Hepatocyte (in vitro differentiated cells): ENCODE data around the gene SLC9A8. TPM values are rescaled to one million over a fixed set of nuclear protein-coding genes. Genes with fewer than 3 reads are reported as not detected.

Experiments
- DNase-seq: peaks from one replicate; pipeline ENCODE4 v3.0.0-alpha.2; 2016; ENCODE audit warnings: low spot score
- H2AFZ ChIP-seq: fragments of 200-600 bp; sonication (generic); 2 replicates; pipeline ENCODE4 v1.6.0; 2016; ENCODE audit warnings: antibody characterized with exemption, mild to moderate bottlenecking
- H3K27ac ChIP-seq: fragments of 200-600 bp; sonication (generic); 2 replicates; pipeline ENCODE4 v1.5.1; 2016; ENCODE audit warnings: mild to moderate bottlenecking
- H3K27me3 ChIP-seq: fragments of 200-600 bp; sonication (generic); 2 replicates; pipeline ENCODE4 v1.6.1; 2016
- H3K36me3 ChIP-seq: fragments of 200-600 bp; sonication (generic); replicated peaks from 2 replicates; pipeline ENCODE4 v1.5.1; 2016; ENCODE audit warnings: low read depth; ENCODE audit not compliant: insufficient read depth
- H3K4me1 ChIP-seq: fragments of 200-600 bp; sonication (generic); 2 replicates; pipeline ENCODE4 v1.5.1; 2016; ENCODE audit warnings: mild to moderate bottlenecking, moderate library complexity; ENCODE audit not compliant: insufficient read depth
- H3K4me2 ChIP-seq: fragments of 200-600 bp; sonication (generic); 2 replicates; pipeline ENCODE4 v1.6.0; 2016
- H3K4me3 ChIP-seq: fragments of 200-600 bp; sonication (generic); 2 replicates; pipeline ENCODE4 v1.5.1; 2016; ENCODE audit warnings: mild to moderate bottlenecking
- H3K79me2 ChIP-seq: fragments of 200-600 bp; sonication (generic); 2 replicates; pipeline ENCODE4 v1.6.0; 2017; ENCODE audit warnings: mild to moderate bottlenecking
- H3K9me2 ChIP-seq: fragments of 200-600 bp; sonication (generic); replicated peaks from 2 replicates; pipeline ENCODE4 v1.6.0; 2017; ENCODE audit warnings: mild to moderate bottlenecking; ENCODE audit not compliant: insufficient read depth
- H3K9me3 ChIP-seq: fragments of 200-600 bp; sonication (generic); 2 replicates; pipeline ENCODE4 v1.5.1; 2016; ENCODE audit warnings: low read depth, mild to moderate bottlenecking
- H4K20me1 ChIP-seq: fragments of 200-600 bp; sonication (generic); 2 replicates; pipeline ENCODE4 v1.6.0; 2016; ENCODE audit warnings: mild to moderate bottlenecking; ENCODE audit not compliant: insufficient read depth, poor library complexity, severe bottlenecking
- CTCF ChIP-seq: fragments of 200-600 bp; sonication (generic); IDR thresholded peaks from 2 replicates; pipeline ENCODE4 v1.5.1; 2016; ENCODE audit warnings: antibody characterized with exemption, mild to moderate bottlenecking; ENCODE audit not compliant: poor library complexity
- EZH2 ChIP-seq: fragments of 200-600 bp; sonication (generic); IDR thresholded peaks from 2 replicates; pipeline ENCODE4 v1.6.1; 2016; ENCODE audit warnings: antibody characterized with exemption, mild to moderate bottlenecking, borderline replicate concordance
- EZH2phosphoT487 ChIP-seq: fragments of 200-600 bp; sonication (generic); IDR thresholded peaks from one replicate; pipeline ENCODE4 v1.6.1; 2018; ENCODE audit warnings: antibody characterized with exemption, mild to moderate bottlenecking, low read depth, moderate library complexity; ENCODE audit not compliant: unreplicated experiment, severe bottlenecking
- WGBS: methylation state at CpG from one replicate; pipeline ENCODE4 v1.1.6; 2016; ENCODE audit warnings: low lambda C conversion rate; ENCODE audit errors: missing lambda C conversion rate; 5-methylcytosine and 5-hydroxymethylcytosine counted together
- polyA plus RNA-seq: library from polyadenylated mRNA; unstranded; fragments of >200 nt; fragmentation: Nextera tagmentation; extraction: Ambion mirVana; gene quantifications from 2 replicates; pipeline ENCODE4 v1.2.1, GENCODE V29; 2016
- total RNA-seq: library from RNA; depleted of rRNA; stranded (reverse); fragments of >200 nt; gene quantifications from 2 replicates; pipeline ENCODE4 v1.2.3, GENCODE V29; 2014

SLC9A8 gene
- total and polyA plus RNA-seq, 2 experiments from 2014 or later, result 4.9 to 6.7 TPM

DNA sequence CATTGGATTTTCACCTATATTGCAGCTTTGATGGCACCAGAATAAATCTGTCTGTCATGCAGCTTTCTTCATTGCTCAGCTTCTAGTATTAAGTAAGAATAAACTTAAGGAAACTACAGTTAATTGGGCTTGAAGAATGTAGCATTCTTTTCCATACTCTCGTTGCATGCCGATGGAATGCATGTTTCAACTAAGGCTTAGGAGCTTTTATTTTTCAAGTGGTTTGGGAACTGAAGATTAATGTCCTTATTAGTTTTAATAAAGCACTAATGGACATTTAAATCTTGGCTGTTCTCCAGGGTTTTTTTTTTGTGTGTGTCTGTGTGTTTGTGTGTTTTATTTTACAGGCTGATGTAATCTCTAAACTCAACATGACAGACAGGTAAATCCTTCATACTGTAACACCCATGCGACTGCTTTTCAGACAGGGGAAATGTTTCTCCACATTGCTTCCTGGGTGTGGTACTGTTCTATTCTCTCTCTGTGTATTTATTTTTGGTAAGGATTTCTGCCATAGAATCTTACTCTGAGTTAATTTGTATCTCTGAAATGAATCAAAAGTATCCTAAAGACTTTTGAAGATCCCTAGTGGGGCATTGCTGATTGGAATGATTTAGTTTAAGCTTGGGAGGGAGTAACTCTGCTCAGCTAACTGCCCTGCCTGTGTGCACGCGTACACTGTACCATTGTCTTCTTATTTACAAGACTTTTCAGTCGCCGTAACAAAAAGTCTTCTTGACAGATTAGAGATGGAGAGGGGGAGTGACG is 38.0 kb downstream of the SLC9A8 start:
- Histone ChIP-seq H2AFZ (no peak overlapping the region), H3K9me3 (no peaks in the 10 kb centered on the region), H3K9me2 (no peaks in the 10 kb centered on the region), H3K27ac (peak overlapping the region; percentile 54), H3K4me3 (no peak overlapping the region), H3K4me2 (no peak overlapping the region), H3K79me2 (no peaks in the 10 kb centered on the region), H4K20me1 (no peaks in the 10 kb centered on the region), H3K36me3 (no peaks in the 10 kb centered on the region), H3K4me1 (peaks cover 10% of the 10 kb centered on the region), H3K27me3 (no peaks in the 10 kb centered on the region)
- no peak for TF ChIP-seq EZH2
- no peak for TF ChIP-seq CTCF
- no peak for TF ChIP-seq EZH2phosphoT487
- 61% methylated on average over 8 of the region's 8 CpGs for WGBS
- DNase-seq, result no peak

GRCh38 chr20:49851231-49851705 is 38.6 kb downstream of the SLC9A8 start:
- H3K9me3 ChIP-seq, result no peaks in the 10 kb centered on the region
- no peaks in the 10 kb centered on the region for H4K20me1 ChIP-seq
- TF ChIP-seq EZH2phosphoT487 (no peak), EZH2 (no peak), CTCF (no peak)
- H2AFZ ChIP-seq, result no peak overlapping the region
- no peak overlapping the region for H3K4me3 ChIP-seq
- H3K9me2 ChIP-seq, result no peaks in the 10 kb centered on the region
- H3K36me3 ChIP-seq, result no peaks in the 10 kb centered on the region
- peaks cover 10% of the 10 kb centered on the region for H3K4me1 ChIP-seq
- H3K27me3 ChIP-seq, result no peaks in the 10 kb centered on the region
- no peak for DNase-seq
- H3K4me2 ChIP-seq, result no peak overlapping the region
- H3K79me2 ChIP-seq, result no peaks in the 10 kb centered on the region
- peak overlapping the region; percentile 54 for H3K27ac ChIP-seq
- WGBS, result 66% methylated on average over 3 of the region's 3 CpGs

DNA sequence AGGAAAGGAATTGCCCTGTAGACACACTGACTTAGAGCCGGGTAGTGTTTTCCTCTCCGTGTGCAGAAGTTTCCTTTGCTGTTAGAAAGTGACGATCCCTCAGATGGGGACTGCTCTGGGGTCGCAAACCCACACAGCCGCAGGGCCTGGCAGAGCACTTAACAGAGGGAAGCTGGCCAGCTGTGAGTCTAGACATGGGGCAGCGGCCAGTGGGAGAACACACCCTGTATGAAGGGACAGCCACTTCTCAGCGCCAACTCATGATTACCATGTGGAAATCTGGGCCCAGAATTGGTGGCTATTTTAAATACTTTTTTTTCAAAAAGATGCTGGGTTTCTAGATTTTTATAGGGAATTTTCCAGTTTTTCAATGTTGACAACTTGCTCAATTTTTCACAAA is 39.4 kb downstream of the SLC9A8 start:
- Histone ChIP-seq H3K9me2 (no peaks in the 10 kb centered on the region), H3K27ac (no peak overlapping the region), H3K36me3 (no peaks in the 10 kb centered on the region)

More for the DNA sequence above, 39.4 kb downstream of the SLC9A8 start:
- no peaks in the 10 kb centered on the region for H3K79me2 ChIP-seq
- no peak overlapping the region for H3K4me2 ChIP-seq
- no peaks in the 10 kb centered on the region for H4K20me1 ChIP-seq
- no peak for DNase-seq
- peaks cover 10% of the 10 kb centered on the region for H3K4me1 ChIP-seq
- H3K27me3 ChIP-seq, result no peaks in the 10 kb centered on the region
- no peaks in the 10 kb centered on the region for H3K9me3 ChIP-seq
- no peak overlapping the region for H2AFZ ChIP-seq
- H3K4me3 ChIP-seq, result no peak overlapping the region
- 90% methylated on average over 7 of the region's 7 CpGs for WGBS
- TF ChIP-seq CTCF, result no peak
- no peak for TF ChIP-seq EZH2phosphoT487
- TF ChIP-seq EZH2, result no peak
